ENCODE results near the gene TAF3. TPM values are rescaled to one million over a fixed set of nuclear protein-coding genes. Genes with fewer than 3 reads are reported as not detected.

TAF3 gene
- total RNA-seq, 4 donors from 2014 or later: 11.7 to 12.6 (median 12.4) TPM

DNA sequence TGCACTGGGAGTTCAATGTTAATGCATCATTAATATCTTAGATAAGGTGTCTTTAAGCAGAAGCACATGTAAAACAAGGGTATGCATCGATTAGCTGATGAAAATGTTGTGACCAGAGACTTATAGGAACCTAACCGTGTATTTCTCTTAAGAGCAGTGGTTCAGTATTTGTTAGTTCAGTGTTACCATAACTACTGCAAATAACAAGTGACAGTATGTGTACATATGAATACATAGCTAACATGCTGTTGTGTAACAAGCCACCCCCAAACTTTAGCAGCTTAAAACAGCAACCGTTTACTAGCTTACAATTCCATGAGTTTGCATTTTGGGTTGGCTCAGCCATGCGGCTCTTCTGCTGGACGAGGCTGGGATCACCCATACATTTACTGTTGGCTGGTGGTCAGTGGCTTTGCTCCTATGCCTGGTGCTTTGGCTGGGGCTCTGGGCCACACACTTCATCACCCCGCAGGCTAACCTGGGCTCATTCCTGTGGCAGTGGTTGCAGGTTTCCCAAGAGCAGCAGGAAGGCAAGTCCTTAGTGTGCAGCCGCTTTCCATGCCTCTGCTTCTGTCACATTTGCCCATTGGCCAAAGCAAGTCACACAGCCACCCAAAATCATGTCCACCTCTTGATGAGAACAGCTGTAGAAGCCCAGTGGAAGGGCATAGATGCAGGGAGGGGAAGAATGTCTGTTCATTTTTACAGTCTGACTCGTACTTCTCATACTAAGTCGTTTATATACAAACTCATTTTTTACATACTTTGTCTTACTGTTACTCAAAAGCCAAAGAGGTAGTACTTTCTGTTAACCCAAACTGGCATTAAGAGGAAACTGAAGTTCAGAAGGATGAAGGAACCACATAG lies 132.9 kb downstream of the TAF3 start:
- Histone ChIP-seq H3K27me3 (no peaks in the 10 kb centered on the region), H3K9me3 (no peaks in the 10 kb centered on the region), H3K27ac (no peak overlapping the region), H3K36me3 (no peaks in the 10 kb centered on the region), H3K4me1 (peaks cover 0 to 13% (median 0%) of the 10 kb centered on the region in 4 donors), H3K4me3 (no peak overlapping the region)
- WGBS, 2 donors: 93 to 95% methylated on average over 9 of the region's 9 CpGs
- no peak for TF ChIP-seq POLR2A (IDR thresholded peaks at IDR 0.05)
- TF ChIP-seq, protein P1, sequence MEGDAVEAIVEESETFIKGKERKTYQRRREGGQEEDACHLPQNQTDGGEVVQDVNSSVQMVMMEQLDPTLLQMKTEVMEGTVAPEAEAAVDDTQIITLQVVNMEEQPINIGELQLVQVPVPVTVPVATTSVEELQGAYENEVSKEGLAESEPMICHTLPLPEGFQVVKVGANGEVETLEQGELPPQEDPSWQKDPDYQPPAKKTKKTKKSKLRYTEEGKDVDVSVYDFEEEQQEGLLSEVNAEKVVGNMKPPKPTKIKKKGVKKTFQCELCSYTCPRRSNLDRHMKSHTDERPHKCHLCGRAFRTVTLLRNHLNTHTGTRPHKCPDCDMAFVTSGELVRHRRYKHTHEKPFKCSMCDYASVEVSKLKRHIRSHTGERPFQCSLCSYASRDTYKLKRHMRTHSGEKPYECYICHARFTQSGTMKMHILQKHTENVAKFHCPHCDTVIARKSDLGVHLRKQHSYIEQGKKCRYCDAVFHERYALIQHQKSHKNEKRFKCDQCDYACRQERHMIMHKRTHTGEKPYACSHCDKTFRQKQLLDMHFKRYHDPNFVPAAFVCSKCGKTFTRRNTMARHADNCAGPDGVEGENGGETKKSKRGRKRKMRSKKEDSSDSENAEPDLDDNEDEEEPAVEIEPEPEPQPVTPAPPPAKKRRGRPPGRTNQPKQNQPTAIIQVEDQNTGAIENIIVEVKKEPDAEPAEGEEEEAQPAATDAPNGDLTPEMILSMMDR (IDR thresholded peaks at IDR 0.05): no peak
- TF ChIP-seq EP300 (IDR thresholded peaks at IDR 0.05): no peak
- DNase-seq (ENCODE audit: low spot score in 2 of 2): no peak

- 95 to 97% methylated on average over 3 of the region's 3 CpGs for WGBS, 2 donors
- no peak for DNase-seq (ENCODE audit: low spot score in 2 of 2)
- H3K4me1 ChIP-seq: peaks cover 0 to 22% (median 0%) of the 10 kb centered on the region in 4 donors
- no peaks in the 10 kb centered on the region for H3K27me3 ChIP-seq
- no peaks in the 10 kb centered on the region for H3K36me3 ChIP-seq
- no peak overlapping the region for H3K4me3 ChIP-seq
- TF ChIP-seq POLR2A (IDR thresholded peaks at IDR 0.05) (no peak), EP300 (IDR thresholded peaks at IDR 0.05) (no peak)
- TF ChIP-seq, protein P1 (IDR thresholded peaks at IDR 0.05): no peak
- H3K27ac ChIP-seq: no peak overlapping the region
- no peaks in the 10 kb centered on the region for H3K9me3 ChIP-seq
Observed at GRCh38 chr10:7952266-7952665, 134.0 kb downstream of the TAF3 start.

GRCh38 chr10:7953447-7953846 lies 135.1 kb downstream of the TAF3 start:
- H3K4me3 ChIP-seq: no peak overlapping the region
- no peaks in the 10 kb centered on the region for H3K9me3 ChIP-seq
- TF ChIP-seq EP300 (IDR thresholded peaks at IDR 0.05): no peak
- TF ChIP-seq, protein P1 (IDR thresholded peaks at IDR 0.05): no peak
- no peak for TF ChIP-seq POLR2A (IDR thresholded peaks at IDR 0.05)
- DNase-seq (ENCODE audit: low spot score in 2 of 2): no peak
- no peaks in the 10 kb centered on the region for H3K27me3 ChIP-seq
- no peak overlapping the region for H3K27ac ChIP-seq
- peaks cover 0 to 22% (median 0%) of the 10 kb centered on the region in 4 donors for H3K4me1 ChIP-seq
- no peaks in the 10 kb centered on the region for H3K36me3 ChIP-seq
- WGBS, 2 donors: 85 to 92% methylated on average over 4 of the region's 4 CpGs

DNA sequence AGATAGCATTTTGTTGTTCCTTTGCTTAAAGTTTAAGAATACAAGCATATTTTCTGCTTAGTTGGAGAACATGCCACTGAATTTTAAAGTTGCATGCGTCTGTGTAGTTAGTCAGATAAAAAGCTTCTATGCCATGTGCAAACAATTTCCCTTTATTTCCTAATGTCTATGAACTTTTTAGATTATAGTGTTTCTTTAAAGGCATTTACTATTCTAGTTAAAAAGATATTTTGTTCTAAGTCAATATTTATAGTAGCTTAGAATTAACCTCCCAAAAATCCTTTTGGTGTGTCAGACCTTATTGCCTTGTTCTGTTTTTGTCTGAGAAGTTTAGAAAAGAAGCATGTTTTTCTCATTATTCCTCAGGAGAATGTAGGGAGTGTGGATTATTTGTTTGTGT lies 137.1 kb downstream of the TAF3 start:
- no peak for DNase-seq (ENCODE audit: low spot score in 2 of 2)
- WGBS, 2 donors: 40 to 43% methylated on average over 1 of the region's 1 CpG
- Histone ChIP-seq H3K4me3 (no peak overlapping the region), H3K27ac (no peak overlapping the region), H3K27me3 (no peaks in the 10 kb centered on the region), H3K36me3 (no peaks in the 10 kb centered on the region), H3K4me1 (peaks cover 0 to 22% (median 0%) of the 10 kb centered on the region in 4 donors), H3K9me3 (no peaks in the 10 kb centered on the region)
- no peak for TF ChIP-seq EP300 (IDR thresholded peaks at IDR 0.05)
- TF ChIP-seq, protein P1 (IDR thresholded peaks at IDR 0.05): no peak
- no peak for TF ChIP-seq POLR2A (IDR thresholded peaks at IDR 0.05)

DNA sequence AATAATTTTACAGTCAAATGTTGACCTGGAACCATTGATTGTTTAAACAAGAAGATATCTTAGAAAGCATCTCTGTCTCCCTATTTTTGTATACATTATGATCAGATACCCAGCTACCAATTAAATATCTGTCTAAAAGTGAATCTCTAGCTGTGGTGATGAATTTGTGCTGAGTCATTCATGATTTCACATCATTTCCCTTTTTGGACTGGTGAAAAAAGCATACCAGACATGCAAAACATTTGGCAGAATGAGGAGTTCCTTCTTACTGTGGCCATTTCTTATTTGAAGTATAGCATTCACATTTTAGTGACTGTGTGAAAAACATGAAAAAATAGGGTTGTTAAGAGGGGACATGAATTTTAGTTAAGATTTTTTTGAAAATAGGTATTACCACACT lies 138.2 kb downstream of the TAF3 start:
- Histone ChIP-seq H3K4me3 (no peak overlapping the region), H3K27ac (no peak overlapping the region), H3K27me3 (no peaks in the 10 kb centered on the region), H3K4me1 (peaks cover 0 to 22% (median 0%) of the 10 kb centered on the region in 4 donors), H3K36me3 (no peaks in the 10 kb centered on the region), H3K9me3 (no peaks in the 10 kb centered on the region)
- TF ChIP-seq POLR2A (IDR thresholded peaks at IDR 0.05) (no peak), EP300 (IDR thresholded peaks at IDR 0.05) (no peak)
- TF ChIP-seq, protein P1 (IDR thresholded peaks at IDR 0.05): no peak
- DNase-seq (ENCODE audit: low spot score in 2 of 2): no peak
